ENCODE data around the gene NUDT17.
A peak's percentile ranks its signal among the peaks of the same experiment; 100 is the strongest.

NUDT17 gene

DNA sequence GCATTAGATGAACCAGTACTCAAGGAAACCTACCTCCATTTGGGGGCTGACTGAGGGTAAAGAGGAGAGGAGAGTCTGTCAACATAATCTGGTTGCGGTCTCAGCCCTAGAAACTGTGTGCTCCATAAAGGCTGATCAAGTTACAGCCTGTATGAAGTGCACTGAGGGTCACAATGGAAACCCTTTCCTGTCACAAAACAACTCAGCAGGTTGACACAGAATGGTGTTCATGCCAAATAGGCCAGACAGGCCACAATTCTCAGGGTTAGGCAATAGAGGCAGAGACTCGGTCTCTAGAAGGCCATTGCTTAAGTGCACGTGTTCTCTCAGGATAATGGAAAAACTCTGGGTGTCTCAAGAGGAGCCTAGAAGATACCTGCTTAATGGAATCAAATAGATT is 44.3 kb downstream of the NUDT17 start:
- DNase-seq, result no peak

DNA sequence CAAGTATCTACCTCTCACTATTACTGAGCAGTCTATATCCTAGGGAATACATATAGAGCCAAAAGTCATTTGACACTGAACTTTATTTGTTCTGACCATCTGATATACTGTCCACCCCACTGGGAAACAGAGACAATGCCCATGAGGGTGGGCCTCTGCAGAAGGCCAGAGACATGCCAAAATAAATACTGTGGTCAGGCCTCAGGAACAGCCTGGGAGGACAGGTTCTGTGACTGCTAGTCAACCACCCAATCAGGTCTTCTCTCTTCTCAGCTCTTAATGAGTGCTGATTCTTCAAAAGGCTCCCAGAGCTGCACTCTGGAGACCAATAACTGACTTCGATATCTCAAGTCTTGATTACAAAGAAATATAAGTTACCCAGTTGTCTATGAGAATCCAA is 45.7 kb downstream of the NUDT17 start:
- no peak for DNase-seq

DNA sequence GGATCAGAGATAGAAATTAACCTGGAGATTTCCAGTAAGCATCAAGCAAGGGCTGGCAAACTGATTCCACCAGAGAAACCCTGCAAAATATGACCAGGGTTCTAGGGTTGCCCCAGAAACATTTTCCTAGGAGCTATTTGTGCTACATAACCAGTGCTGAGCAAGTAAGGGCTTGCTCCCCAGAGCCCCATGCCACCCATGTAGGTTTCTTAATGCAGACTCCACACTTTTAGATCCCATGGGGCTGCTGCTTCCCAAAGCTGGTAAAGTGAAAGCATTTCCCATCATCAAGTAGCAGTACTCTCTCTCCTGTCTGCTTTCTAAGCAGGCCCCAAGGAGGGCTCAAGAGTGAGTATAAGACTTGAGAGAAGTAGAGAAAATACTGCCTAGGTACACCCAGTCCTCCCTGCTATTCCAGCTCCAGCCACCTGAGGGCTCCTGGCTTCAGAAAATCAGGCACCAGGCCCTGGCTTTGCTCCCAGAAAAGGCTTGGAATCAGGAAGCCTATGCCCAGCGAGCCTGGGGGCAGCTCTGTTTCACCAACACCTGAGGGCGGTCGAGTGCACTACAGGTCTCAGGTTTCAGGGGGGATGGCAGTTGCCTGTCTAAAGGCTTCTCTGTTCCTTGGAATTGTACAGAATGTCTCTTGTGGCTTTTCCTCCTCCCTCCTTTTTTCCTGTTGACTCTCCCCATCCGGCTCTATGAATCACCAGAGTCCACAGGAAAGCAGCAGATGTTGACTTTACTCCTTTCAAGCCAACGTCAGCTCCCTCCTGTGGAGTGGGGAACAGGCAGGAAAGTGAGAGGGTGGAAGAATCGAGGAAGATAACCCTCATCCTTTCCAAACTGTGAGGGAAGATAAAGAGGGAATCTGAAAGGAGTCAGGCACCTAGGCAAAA is 46.4 kb downstream of the NUDT17 start:
- DNase-seq, result peak in 55 of 56 donors; percentile 30 to 95 (median 79)

DNA sequence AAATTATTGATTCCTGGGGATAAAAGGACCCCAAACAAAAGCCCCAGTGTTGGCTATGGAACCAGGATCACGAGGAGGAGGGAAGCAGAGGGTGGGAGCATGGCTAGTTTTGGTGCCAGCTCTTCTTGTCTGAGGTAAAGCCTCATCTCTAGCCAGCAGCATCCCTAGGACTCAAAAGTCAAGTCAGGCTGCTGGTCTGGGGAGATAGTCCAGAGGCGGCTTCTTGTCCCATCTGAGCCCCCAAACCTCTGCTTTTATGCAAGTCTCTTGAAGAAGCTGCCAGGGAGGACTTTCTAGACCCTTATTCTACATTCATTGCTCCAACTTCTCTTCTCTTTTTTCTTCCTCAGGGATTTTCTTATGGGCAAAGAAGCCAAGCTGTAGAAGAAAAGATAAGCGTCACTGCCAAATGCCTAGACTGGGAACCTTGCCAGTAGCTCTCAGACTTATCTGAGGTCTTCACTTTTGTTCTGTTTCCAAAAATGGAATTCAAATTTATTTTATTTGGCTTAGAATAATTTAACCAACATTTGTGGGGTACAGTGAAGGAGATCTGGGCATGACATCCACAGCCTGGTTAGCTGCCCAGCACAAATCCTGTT is 47.2 kb downstream of the NUDT17 start:
- peak in 3 of 56 donors; percentile 29 to 34 (median 32) for DNase-seq

DNA sequence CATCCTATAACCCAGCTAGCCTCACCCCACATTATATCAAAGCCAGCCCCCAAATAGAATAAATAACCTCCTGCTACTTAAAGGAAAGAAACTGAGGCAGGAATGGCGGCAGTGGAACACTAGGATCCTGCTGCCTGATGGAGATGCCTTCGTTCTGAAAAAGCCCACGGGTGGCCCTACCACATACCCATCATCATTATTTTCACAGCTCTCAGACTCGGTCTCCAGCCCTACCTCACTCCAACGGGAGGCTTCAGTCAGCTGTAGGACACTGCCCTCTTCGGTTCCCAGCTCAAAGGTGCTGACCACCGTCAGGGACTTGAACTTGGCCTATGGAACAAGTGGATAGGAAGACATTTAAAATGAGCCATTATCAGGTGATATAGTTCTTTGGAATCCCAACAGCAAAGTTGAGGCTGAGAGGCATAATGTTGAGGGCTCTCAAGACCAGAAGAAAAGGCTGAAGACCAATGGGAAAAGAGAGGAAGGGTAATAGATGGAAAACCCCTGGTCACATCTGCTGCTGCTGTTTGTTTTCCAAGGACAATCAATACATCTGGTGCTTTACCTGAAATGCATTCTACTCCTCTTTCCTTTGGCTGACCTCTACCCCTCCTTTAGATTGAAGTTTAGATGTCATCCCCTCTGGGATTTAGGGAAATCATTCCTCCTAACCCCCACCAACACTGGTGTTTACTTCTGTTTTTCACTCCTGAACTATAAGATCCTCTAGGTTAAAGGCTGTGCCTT is 48.1 kb downstream of the NUDT17 start:
- DNase-seq, result no peak

DNA sequence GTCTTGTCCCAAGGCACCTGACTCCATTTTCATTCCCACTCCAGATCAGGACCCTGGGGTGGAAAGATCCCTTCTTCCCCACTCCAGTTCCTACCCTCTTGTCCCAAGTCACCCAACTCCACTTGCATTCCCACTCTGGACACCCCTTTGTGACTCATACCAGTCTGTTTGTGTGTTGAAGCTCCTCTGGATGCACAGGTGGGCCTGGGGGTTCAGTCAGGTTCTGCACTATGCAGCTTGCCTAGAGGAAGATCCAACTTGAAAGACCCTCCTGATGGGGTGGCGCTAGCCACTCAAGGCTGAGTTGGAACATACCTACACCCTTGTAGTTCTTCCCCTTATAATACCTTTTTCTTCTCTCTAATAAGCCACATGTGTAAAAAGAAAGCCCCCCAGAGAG is 50.0 kb downstream of the NUDT17 start:
- DNase-seq, result no peak

DNA sequence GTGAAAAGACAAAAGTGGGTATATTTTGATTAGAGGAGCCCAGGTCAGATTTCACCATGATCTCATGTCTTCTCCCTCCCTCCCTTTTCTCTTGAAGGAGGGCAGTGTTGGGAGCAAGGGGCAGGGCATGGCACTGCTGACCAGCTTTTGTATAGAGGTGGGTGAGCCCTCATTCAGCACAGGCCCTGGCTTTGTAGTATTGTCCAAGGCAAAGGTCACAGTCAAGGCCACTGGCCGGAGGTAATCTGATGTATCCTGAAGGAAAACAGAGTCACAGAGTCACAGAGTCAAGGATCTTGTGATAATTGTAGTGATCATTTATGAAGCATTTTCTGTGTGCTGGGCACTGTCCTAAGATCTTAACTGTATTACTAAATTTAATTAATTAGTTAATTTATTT is 52.5 kb downstream of the NUDT17 start:
- no peak for DNase-seq

Data from amygdala (tissue), 56 donors.